PFSK-1 (cell line): ENCODE data around the gene CFAP74.

Source experiments
- FOXP2 ChIP-seq: optimal IDR thresholded peaks from 2 replicates; pipeline ENCODE3; 2011; ENCODE audit warnings: borderline replicate concordance, control low read depth, inconsistent platforms; ENCODE audit not compliant: insufficient read depth; ENCODE audit errors: extremely low read length, extremely low read depth
- POLR2AphosphoS5 ChIP-seq: IDR thresholded peaks from 2 replicates; pipeline ENCODE4 v1.6.1; 2012; ENCODE audit warnings: low read depth, mild to moderate bottlenecking, control low read depth, low read length, moderate library complexity
- REST ChIP-seq, 2 experiments: IDR thresholded peaks; 2 replicates each; pipeline versions ENCODE4 v1.6.1 to v1.8.0; 2011 to 2012; ENCODE audit warnings: low read depth in 2 of 2, low read length in 2 of 2, control low read depth in 1 of 2, inconsistent platforms in 1 of 2, mild to moderate bottlenecking in 1 of 2, moderate library complexity in 1 of 2; ENCODE audit not compliant: insufficient read depth in 1 of 2
- SIN3A ChIP-seq: IDR thresholded peaks from 2 replicates; pipeline ENCODE4 v1.6.1; 2012; ENCODE audit warnings: mild to moderate bottlenecking, low read length, moderate library complexity, borderline replicate concordance; ENCODE audit not compliant: insufficient read depth
- TAF1 ChIP-seq: IDR thresholded peaks from 2 replicates; pipeline ENCODE4 v1.6.1; 2012; ENCODE audit warnings: low read length, control low read depth, borderline replicate concordance; ENCODE audit not compliant: insufficient read depth

The CFAP74 gene

GRCh38 chr1:1875932-1876331 is 127.7 kb downstream of the CFAP74 start:
- TF ChIP-seq POLR2AphosphoS5 = no peak
- no peak for TF ChIP-seq REST (IDR thresholded peaks at IDR 0.05; ENCODE audit: insufficient read depth in 1 of 2, low read depth in 2 of 2, low read length in 2 of 2)
- TF ChIP-seq FOXP2 = no peak
- TF ChIP-seq SIN3A = no peak
- no peak for TF ChIP-seq TAF1

GRCh38 chr1:1874901-1875300 is 128.7 kb downstream of the CFAP74 start:
- no peak for TF ChIP-seq SIN3A
- no peak for TF ChIP-seq POLR2AphosphoS5
- TF ChIP-seq FOXP2 = no peak
- no peak for TF ChIP-seq REST (IDR thresholded peaks at IDR 0.05; ENCODE audit: insufficient read depth in 1 of 2, low read depth in 2 of 2, low read length in 2 of 2)
- TF ChIP-seq TAF1 = no peak

- TF ChIP-seq FOXP2 (no peak), SIN3A (no peak), POLR2AphosphoS5 (no peak), TAF1 (no peak), REST (IDR thresholded peaks at IDR 0.05; ENCODE audit: insufficient read depth in 1 of 2, low read depth in 2 of 2, low read length in 2 of 2) (no peak)
Measured at GRCh38 chr1:1873186-1873585, 130.4 kb downstream of the CFAP74 start.

- TF ChIP-seq FOXP2 (no peak), TAF1 (no peak), REST (IDR thresholded peaks at IDR 0.05; ENCODE audit: insufficient read depth in 1 of 2, low read depth in 2 of 2, low read length in 2 of 2) (no peak), SIN3A (no peak), POLR2AphosphoS5 (no peak)
Measured at GRCh38 chr1:1872329-1872994, 131.1 kb downstream of the CFAP74 start.
